GM21717 (cell line): ENCODE results near the gene PRSS2.
"Not testable (repeated sequence)": the region's sequence is repeated elsewhere in the genome, so short reads cannot be mapped to it uniquely, and the experiment has no call there.

ENCODE experiments used
- ATAC-seq: cut with Tn5 transposase; IDR thresholded peaks from one replicate; pipeline ENCODE4 v1.9.1; 2021; ENCODE audit warnings: mild to moderate bottlenecking, moderate library complexity; ENCODE audit not compliant: unreplicated experiment

Gene PRSS2

DNA sequence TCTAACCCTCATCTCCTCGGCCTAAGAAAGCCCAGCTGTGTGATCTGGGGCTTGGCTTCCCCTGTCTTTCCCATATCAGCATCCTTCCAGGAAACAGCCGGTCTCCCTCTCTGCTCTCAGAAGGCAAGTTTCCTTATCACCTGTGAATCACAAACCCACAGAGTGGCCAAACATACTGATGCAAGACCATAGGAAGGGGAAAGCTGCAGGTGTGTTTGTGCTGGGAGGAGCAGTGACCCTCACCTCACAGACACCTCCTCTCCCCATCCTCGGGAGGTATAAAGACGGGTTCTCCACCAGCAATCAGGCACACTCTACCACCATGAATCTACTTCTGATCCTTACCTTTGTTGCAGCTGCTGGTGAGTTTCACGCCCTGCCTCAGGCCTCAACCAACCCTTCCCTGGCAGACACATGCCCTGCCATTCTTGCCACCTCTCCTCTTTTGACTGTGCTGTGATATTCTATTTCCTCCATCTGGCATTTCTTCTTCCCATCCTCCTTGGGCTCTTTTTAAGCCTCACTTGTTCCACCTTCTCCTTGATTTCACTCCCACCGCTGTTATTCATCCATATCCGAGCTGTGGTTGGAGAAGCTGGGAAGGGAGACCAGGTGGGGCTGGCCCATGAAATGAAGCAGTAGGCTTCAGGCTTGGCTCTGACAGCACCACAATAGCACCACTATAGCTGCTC is at the start of gene PRSS2:
Gene PRSS2 (plus strand): TSS at position 310 of the 692 bp plus-strand sequence. CDS start 13 bp downstream, at position 323.
- peak; percentile 46 for ATAC-seq

DNA sequence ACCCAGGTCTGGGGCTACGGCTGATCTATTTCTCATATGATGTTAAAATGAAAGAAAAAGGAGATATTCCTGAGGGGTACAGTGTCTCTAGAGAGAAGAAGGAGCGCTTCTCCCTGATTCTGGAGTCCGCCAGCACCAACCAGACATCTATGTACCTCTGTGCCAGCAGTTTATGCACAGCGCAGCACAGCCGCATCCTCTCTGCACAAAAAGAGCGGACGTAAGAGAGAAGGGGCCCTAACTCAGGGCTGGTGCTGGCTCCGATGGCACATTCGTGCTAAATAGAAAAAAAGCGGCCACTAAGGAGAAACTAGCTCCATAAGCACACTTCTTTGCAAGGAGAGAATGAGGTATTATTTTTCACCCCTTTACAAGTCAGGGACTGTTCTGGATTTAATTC is 49.8 kb upstream of the PRSS2 start:
- ATAC-seq, result no peak

DNA sequence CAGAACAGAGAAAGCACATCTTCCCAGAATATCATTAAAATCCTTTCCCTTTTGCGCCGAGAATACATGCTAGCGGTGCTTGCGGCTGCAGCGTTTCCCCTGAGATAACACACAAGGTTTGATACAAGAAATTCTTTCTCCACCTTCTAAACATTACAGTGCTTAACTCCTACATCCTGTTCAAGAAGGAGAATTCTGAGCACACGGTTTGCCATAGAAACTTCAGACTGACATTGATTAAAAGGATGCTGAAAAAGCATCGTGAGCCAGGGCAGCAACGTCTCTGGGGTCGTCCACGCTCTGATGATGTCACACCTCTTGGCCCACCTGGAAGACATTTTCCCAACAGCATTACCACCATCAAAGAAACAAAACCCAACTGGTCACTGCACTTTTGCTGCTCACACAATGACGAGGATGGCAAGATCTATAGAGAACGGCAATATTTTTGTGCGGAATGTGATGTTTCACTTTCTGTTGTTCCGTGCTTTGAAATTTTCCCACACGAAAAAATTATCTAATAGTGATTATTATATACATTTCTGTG is 48.4 kb upstream of the PRSS2 start:
- ATAC-seq, result no peak

DNA sequence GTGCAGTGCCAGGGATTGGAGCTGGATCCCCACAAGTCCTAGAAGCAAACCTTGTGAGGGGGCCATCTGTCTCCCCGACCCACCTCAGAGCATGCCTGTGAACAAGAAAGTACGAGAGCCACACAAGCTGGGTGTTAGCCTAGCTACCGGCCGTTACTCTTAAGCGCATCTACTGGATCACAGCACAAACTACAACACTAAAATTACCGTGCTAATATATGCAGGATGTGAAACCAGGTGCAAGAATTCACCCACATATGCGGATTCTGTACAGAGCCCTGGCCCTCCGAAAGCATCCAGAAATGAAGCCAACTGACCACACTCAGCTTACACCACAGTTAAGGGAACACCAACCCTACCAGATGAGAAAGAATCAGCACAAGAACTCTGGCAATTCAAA is 37.5 kb upstream of the PRSS2 start:
- no peak for ATAC-seq

DNA sequence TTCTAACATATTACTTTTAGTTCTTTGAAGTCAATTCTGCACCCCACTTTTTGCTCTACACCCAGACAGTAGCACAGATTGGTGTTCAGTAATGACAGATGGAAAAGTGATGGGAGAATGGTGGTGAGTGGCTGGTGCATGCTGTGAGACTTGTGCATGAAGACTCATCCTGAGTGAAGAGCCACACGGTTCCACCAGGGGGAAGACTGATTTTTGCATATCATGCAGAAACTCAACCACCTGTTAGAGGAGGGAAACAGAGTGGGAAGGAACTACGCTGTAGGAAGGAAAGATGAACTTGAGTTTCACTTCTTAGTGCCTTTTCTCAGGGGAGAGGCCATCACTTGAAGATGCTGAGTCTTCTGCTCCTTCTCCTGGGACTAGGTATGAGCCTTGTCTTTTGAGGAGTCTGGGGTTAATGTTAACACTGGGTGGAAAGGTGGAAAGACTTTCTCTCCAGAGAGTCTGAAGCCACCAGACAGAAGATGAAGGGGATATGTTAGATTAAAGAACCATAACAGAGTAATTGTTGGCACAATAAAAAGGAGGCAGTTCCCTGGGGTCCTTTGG is 30.8 kb upstream of the PRSS2 start:
- ATAC-seq, result peak; percentile 98

DNA sequence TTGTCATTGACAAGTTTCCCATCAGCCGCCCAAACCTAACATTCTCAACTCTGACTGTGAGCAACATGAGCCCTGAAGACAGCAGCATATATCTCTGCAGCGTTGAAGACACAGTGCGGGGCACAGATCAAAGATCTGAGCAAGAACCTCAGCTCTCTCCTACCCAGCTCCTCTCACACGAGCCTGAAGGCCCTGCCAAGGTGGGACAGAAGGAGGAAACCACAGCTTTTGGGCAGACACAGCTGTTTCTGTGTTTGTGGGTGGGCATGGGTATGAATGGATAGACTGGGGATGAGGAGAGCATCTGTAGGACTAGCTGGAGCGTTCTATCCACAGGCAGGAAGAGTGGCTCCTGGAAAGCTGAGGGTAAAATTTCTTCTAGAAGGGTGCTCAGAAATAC is 30.0 kb upstream of the PRSS2 start:
- no peak for ATAC-seq

DNA sequence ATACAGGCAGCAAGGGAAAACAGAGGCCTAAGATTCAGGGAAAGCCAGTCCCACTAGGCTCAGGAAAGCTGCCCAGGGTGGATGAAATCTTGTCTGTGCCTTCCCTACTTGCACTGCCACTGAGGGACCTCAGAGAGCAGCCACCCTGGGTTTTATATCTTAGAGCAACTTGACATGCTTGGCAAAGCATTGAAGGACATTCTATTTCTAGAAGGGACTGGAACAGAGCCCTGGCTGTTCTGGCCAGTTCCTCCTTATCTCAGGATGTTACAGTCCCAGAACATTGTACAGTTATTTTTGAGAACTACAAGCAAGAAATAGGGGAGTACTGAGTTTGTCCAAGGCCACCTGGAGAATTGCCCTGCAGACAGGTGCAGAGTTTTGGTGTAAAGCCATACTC is 28.8 kb upstream of the PRSS2 start:
- ATAC-seq, result not testable (repeated sequence)

DNA sequence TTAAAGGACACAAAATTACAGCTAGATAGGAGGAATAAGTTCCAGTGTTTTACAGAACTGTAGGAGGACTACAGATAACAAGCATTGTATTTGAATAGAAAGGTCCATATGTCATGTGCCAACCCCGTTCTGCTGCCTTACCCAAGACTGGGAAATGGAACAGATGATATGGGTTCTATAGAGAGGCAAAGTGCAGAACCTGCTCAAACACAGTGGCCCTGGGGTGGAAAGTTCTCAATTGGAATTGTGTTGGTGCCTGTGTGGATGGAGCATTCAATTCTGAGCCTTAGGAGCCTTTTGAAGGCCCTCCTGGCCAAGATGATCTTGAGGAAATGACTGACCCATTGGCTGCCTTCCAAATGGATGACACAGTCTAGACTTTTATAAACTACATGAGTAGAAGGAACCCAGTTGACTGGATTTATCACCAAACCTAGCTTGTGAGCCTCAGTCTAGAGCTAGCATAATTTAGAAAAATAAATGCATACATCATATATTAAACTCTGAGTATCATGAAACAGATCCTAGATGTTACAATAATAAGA is 25.6 kb upstream of the PRSS2 start:
- ATAC-seq, result no peak

DNA sequence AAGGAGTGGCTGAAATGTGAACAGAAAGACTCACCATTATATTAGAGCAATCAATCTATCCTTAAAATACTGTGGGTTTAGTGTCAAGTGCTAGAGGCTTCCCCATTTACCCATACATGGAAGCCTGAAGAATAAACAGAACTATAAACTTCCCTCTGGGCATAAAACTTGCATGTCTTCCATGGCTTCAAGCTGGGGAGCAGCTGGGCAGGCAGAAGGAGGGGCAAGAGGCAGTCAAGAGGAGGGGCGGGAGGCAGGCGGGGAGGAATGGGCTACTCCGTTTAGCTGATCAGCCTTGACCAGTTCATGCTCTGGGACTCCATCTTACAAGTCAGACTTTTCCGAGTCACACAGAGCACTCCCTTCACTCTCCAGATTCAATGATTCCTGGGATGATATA is 25.0 kb upstream of the PRSS2 start:
- no peak for ATAC-seq

DNA sequence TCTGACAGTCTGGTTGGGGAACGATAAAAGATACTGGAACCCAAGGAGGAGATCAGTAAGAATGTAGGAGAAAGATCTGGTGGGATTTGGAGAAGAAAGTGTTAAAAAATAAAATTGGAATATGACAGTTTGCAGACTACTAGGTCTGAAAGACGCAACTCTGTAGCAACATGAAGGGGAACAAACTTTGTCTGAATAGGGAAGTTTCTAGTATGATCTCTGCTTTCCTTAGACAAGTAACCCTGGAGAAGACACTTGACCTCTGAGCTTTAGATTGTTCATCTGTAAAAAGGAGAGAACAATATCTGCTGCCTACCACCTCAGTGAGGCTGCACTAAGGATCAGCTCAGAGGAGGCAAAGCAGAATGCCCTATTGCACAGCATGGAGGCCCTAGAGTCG is 24.5 kb upstream of the PRSS2 start:
- ATAC-seq, result no peak

DNA sequence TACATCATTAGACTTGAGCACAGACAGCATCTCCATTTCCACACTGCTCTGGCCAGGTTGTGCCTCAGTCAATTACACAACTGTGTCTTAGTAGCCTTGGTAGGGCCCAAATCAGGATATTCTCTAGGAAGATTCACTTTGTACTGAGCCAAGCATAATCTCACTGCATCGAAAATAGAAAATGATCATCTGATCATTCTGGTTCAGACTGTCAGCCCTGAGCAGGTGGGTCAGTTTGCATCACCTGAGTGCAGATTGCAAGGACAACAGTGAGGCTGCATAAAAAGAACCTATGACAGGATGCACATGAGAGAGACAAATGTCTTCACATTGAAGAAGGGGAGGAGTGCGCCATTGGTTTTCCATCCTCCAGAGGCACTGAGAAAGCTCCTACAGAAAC is 22.4 kb upstream of the PRSS2 start:
- ATAC-seq, result not testable (repeated sequence)

DNA sequence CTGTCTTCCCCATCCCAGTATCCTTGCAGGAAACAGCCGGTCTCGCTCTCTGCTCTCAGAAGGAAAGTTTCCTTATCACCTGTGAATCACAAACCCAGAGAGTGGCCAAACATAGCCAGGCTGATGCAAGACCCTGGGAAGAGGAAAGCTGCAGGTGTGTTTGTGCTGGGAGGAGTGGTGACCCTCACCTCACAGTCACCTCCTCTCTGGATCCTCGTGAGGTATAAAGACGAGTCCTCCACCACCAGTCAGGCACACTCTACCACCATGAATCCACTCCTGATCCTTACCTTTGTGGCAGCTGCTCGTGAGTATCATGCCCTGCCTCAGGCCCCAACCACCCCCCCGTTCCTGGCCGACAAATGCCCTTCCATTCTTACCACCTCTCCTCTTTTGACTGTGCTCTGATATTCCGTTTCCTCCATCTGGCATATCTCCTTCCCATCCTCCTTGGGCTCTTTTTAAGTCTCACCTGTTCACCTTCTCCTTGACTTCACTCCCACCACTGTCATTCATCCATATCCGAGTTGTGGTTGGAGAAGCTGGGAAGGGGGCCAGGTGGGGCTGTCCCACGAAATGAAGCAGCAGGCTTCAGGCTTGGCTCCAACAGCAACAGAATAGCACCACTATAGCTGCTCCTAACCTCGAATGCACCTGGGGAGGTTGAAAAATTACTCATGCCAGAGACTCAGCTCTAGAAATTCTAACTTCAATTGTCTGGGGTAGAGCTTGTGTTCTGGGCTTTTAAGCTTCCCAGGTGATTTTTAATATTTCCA is 21.4 kb upstream of the PRSS2 start, which contains the start of gene PRSS1:
Gene PRSS1 (plus strand): TSS at position 255 of the 776 bp plus-strand sequence. CDS start 13 bp downstream, at position 268.
- no peak for ATAC-seq

DNA sequence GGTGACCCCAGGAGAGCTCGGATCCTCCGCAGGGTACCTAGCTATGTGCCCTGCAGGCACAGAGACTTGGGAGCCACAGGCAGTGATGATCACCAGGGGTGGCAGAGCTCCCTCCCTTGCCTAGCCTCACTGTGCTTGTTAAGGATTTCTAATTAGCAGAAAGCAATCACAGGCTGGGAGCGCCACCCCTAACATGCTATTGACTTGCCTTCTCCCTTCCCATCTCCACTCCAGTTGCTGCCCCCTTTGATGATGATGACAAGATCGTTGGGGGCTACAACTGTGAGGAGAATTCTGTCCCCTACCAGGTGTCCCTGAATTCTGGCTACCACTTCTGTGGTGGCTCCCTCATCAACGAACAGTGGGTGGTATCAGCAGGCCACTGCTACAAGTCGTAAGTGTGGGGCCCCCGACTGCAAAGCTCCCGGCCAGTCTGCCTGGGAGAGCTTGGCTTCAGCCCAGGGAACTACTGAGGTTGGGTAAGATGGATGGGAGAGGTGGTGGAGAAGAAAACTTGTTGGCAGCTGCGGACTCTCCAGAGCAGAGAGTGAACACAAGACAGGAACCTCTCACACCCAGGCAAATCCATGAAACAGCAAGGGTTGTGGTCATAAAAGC is 20.3 kb upstream of the PRSS2 start:
- no peak for ATAC-seq

DNA sequence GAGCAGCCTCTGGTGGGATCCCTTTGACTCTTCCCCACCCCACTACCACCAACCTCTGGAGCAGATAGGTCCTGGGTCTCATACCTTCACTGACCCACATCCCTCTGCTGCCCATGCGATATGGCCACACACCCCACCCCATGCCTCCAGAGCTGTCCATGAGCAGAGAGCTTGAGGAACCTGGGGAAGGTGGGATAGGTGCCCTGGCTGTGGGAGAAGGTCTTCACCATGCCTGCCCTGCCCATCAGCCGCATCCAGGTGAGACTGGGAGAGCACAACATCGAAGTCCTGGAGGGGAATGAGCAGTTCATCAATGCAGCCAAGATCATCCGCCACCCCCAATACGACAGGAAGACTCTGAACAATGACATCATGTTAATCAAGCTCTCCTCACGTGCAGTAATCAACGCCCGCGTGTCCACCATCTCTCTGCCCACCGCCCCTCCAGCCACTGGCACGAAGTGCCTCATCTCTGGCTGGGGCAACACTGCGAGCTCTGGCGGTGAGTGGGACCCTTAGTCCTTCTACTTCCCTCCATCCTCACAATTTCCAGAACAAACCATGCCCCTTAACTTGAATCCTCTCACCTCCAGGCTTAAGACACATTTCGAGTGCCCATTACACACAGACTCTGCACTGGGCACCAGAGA is 19.1 kb upstream of the PRSS2 start:
- ATAC-seq, result not testable (repeated sequence)

DNA sequence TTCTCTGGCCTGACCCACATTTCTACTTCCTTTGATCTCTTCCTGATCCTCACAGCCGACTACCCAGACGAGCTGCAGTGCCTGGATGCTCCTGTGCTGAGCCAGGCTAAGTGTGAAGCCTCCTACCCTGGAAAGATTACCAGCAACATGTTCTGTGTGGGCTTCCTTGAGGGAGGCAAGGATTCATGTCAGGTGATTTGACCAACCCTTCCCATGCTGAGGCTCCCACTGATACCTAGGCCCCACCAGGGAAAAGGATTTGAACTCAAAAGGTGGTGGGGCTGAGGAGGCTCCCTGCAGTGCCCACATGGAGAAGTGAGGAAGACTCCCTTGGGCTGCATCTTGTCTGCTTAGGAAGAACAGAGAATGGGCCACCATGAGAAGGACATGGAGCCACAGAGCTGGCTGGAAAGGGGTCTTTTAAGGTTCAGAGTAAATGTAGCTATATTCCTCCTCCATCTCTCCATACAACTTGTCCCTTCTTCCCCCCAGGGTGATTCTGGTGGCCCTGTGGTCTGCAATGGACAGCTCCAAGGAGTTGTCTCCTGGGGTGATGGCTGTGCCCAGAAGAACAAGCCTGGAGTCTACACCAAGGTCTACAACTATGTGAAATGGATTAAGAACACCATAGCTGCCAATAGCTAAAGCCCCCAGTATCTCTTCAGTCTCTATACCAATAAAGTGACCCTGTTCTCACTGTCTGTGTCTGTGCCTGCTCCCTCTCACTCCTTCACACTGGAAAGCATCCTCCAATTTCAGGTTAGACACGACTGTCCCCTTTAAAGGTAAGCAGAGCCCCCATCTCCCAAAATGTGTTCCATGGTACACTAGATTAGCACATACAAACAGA is 18.2 kb upstream of the PRSS2 start:
- ATAC-seq, result no peak

DNA sequence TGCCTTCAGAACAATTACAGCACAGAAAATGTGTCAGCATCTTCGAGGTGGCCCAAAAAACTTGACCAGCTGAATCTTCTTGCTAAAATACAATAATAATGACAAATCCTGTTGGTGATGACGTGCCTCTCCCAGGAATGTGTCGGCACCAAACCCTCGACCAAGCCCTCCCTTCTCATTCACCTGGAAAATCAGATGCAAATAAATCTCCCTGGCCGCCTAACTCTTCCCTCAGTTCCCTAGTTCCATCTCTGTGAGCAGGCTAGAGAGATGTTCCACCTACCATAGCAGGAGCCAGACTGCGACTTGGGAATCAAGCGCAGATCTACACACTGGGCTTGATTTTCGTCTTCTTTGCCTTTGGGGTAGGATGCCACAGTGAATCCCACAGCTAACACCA is 17.4 kb upstream of the PRSS2 start:
- ATAC-seq, result no peak

DNA sequence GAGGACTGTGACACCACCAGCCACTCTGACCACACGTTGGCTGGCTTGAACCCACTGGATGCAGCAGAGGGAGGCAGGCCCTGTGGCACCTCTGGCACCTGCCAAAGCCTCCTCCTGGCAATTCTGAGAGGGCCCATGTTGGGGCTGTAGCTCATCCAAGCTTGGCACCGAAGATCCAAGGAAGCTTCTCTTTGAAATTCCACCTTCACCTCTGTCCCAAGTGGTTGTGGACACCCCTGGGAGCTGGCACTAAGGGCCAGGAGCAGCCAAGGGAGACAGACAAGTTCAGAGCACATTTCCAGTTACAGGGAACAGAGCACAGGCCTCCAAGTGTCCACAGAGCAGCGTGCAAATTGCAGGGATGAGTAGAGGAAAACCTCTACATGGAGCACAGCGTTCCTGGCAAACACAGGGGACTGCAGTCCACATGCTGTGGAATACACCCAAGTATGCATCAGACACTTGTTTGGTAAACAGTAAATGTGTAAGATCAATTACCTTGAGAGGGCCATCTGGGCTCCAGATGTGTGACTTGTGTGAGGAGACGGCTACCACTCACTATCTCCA is 16.8 kb upstream of the PRSS2 start:
- not testable (repeated sequence) for ATAC-seq

DNA sequence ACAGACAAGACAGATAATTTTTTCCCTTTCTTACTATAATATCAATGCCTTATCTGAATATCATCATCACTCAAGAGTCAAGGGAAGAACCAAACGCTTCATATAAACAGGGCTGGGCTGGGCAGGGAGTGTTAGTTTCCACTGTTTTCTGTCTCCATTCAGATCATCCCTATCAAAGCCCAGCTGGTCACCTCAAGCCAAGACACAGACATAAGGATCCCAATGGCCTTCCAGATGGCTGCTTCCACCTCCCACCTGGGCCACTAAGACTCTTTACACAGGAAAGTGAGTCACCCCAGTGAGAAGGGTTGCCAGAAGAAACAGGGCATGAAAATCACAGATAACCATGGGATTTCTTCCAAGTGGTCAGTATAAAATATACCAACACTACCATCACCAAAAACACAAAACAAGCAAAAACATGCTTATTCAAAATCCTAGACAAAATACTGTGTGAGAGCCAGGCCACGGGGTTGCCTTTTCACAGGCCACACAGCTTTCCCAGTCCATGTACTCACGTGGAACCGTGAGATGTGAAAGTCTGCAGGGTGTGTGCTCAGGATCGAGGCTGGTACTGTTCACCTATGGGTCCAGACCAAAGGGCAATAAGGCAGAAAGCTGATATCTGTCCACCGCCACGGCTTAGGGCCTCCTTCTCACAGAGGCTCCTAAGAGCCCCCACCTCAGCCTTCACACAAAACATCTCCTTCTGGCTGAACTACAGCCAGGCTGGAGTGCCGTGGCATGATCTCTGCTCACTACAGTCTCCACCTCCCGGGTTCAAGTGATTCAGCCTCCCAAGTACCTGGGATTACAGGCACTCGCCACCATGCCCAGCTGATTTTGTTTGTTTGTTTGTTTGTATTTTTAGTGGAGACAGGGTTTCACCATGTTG is 15.8 kb upstream of the PRSS2 start:
- ATAC-seq, result no peak
